ENCODE data around the gene DNAI2.

Gene DNAI2

GRCh38 chr17:74251051-74251450 is 23.0 kb upstream of the DNAI2 start:
- no peaks in the 10 kb centered on the region for H3K9me3 ChIP-seq (ENCODE audit: control insufficient read depth, insufficient read depth, low read depth, low read length)
- H3K4me1 ChIP-seq (ENCODE audit: control insufficient read depth, insufficient read depth, low read length): no peaks in the 10 kb centered on the region
- ChIA-PET CTCF (interaction anchor here (0.6 to 1.4 kb wide), 2 partner anchors 110 to 206 kb away, joined by 3 to 4 read pairs; partner anchors contain the start of gene BTBD17), POLR2A (interaction anchor here (0.8 kb wide), 1 partner anchor 84 kb away, joined by 3 read pairs; no protein-coding TSS in a partner anchor)
- H3K27ac ChIP-seq (ENCODE audit: extremely low read depth, low read depth, low read length): no peak overlapping the region
- no peak overlapping the region for H3K4me3 ChIP-seq (ENCODE audit: low read depth, low read length)
- no peak for TF ChIP-seq ZNF777 (tag by site-specific recombination; IDR thresholded peaks at IDR 0.05; ENCODE audit: borderline replicate concordance)
- 0 out of 2 replicates have a peak, but pooled peaks have one; percentile 20 for TF ChIP-seq ZNF26 (tag by site-specific recombination; IDR thresholded peaks at IDR 0.05)
- TF ChIP-seq, protein P1, sequence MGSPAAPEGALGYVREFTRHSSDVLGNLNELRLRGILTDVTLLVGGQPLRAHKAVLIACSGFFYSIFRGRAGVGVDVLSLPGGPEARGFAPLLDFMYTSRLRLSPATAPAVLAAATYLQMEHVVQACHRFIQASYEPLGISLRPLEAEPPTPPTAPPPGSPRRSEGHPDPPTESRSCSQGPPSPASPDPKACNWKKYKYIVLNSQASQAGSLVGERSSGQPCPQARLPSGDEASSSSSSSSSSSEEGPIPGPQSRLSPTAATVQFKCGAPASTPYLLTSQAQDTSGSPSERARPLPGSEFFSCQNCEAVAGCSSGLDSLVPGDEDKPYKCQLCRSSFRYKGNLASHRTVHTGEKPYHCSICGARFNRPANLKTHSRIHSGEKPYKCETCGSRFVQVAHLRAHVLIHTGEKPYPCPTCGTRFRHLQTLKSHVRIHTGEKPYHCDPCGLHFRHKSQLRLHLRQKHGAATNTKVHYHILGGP (tag by site-specific recombination; IDR thresholded peaks at IDR 0.05): no peak
- TF ChIP-seq GLI2 (tag by site-specific recombination; IDR thresholded peaks at IDR 0.05; ENCODE audit: borderline replicate concordance, low read depth): no peak
- no peak for TF ChIP-seq ZNF324 (tag by site-specific recombination; IDR thresholded peaks at IDR 0.05)
- TF ChIP-seq ZIC2 (tag by site-specific recombination; IDR thresholded peaks at IDR 0.05): no peak
- no peak for TF ChIP-seq ZBTB20 (tag by site-specific recombination; IDR thresholded peaks at IDR 0.05)
- TF ChIP-seq, protein P2, sequence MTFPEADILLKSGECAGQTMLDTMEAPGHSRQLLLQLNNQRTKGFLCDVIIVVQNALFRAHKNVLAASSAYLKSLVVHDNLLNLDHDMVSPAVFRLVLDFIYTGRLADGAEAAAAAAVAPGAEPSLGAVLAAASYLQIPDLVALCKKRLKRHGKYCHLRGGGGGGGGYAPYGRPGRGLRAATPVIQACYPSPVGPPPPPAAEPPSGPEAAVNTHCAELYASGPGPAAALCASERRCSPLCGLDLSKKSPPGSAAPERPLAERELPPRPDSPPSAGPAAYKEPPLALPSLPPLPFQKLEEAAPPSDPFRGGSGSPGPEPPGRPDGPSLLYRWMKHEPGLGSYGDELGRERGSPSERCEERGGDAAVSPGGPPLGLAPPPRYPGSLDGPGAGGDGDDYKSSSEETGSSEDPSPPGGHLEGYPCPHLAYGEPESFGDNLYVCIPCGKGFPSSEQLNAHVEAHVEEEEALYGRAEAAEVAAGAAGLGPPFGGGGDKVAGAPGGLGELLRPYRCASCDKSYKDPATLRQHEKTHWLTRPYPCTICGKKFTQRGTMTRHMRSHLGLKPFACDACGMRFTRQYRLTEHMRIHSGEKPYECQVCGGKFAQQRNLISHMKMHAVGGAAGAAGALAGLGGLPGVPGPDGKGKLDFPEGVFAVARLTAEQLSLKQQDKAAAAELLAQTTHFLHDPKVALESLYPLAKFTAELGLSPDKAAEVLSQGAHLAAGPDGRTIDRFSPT (tag by site-specific recombination; IDR thresholded peaks at IDR 0.05): no peak
- TF ChIP-seq REPIN1 (tag by site-specific recombination; IDR thresholded peaks at IDR 0.05; ENCODE audit: low read depth): no peak
- TF ChIP-seq ZNF121 (tag by site-specific recombination; IDR thresholded peaks at IDR 0.05): no peak
- no peak for TF ChIP-seq ZEB2 (tag by site-specific recombination; IDR thresholded peaks at IDR 0.05)
- peak; percentile 94 for TF ChIP-seq ZSCAN4 (tag by site-specific recombination; IDR thresholded peaks at IDR 0.05)
- no peaks in the 10 kb centered on the region; a peak in 1 of 3 replicates for H3K36me3 ChIP-seq (ENCODE audit: control insufficient read depth in 2 of 2, insufficient read depth in 1 of 2, low read length in 2 of 2)

DNA sequence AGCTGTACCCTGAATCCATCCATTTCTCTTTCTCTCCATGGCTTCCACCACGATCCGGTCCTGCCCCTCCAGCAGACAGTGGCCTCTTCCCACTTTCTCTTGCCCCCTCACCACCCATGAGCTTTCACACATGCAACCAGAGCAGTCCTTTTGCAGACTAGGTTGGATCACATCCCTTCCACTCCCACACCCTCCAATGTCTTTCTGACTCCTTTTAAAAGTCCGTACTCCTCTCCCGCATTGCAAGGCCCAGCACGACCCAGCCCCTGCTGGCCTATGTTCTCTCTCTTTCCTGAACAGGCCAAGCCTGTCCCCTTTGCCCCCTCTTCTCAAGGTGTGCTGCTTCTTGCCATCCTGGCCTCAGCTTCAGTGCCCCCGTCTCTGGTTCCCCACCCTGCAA is 22.5 kb upstream of the DNAI2 start:
- Histone ChIP-seq H3K27ac (ENCODE audit: extremely low read depth, low read depth, low read length) (no peak overlapping the region), H3K36me3 (ENCODE audit: control insufficient read depth in 2 of 2, insufficient read depth in 1 of 2, low read length in 2 of 2) (no peaks in the 10 kb centered on the region; a peak in 1 of 3 replicates), H3K4me1 (ENCODE audit: control insufficient read depth, insufficient read depth, low read length) (no peaks in the 10 kb centered on the region), H3K4me3 (ENCODE audit: low read depth, low read length) (no peak overlapping the region), H3K9me3 (ENCODE audit: control insufficient read depth, insufficient read depth, low read depth, low read length) (no peaks in the 10 kb centered on the region)
- CTCF ChIA-PET: interaction anchor here (0.6 to 1.4 kb wide), 4 partner anchors 31 to 206 kb away, joined by 3 to 4 read pairs (median 4); partner anchors contain the start of gene BTBD17
- POLR2A ChIA-PET: interaction anchor here (0.8 kb wide), 1 partner anchor 84 kb away, joined by 3 read pairs; no protein-coding TSS in a partner anchor
- TF ChIP-seq ZNF560 (tag by site-specific recombination; IDR thresholded peaks at IDR 0.05; ENCODE audit: borderline replicate concordance) (no peak), CTCF (tag by site-specific recombination; IDR thresholded peaks at IDR 0.05) (no peak), ZFP69B (tag by site-specific recombination; IDR thresholded peaks at IDR 0.05) (no peak), ZNF132 (tag by site-specific recombination; IDR thresholded peaks at IDR 0.05; ENCODE audit: borderline replicate concordance) (no peak), ZNF600 (tag by site-specific recombination; IDR thresholded peaks at IDR 0.05) (peak; percentile 62), ZFP41 (tag by site-specific recombination; IDR thresholded peaks at IDR 0.05; ENCODE audit: borderline replicate concordance) (no peak), EGR2 (tag by site-specific recombination; IDR thresholded peaks at IDR 0.05; ENCODE audit: low read depth) (no peak), ZNF549 (tag by site-specific recombination; IDR thresholded peaks at IDR 0.05) (no peak)
